ENCODE measurements around the gene GRP. TPM values are rescaled to one million over a fixed set of nuclear protein-coding genes. Genes with fewer than 3 reads are reported as not detected.

Gene GRP
- total and polyA plus RNA-seq, 2 of the 4 experiments (the other 2 are of a cell fraction): not detected

GRCh38 chr18:59264121-59264571 is 44.2 kb downstream of the GRP start:
- Histone ChIP-seq H3K14ac (replicated peaks; ENCODE audit: low read depth, low read length) (no peak overlapping the region), H3K36me3 (ENCODE audit: control insufficient read depth, insufficient read depth, low read length) (no peaks in the 10 kb centered on the region), H2AFZ (replicated peaks; ENCODE audit: low read length, poor library complexity) (no peak overlapping the region), H2BK120ac (ENCODE audit: low read depth, low read length) (no peak overlapping the region), H3K27me3 (ENCODE audit: control insufficient read depth, insufficient read depth, low read length) (peaks cover 63% of the 10 kb centered on the region), H2BK20ac (ENCODE audit: low read depth, low read length) (no peak overlapping the region), H3K23ac (ENCODE audit: low read depth, low read length) (no peak overlapping the region), H3K4me1 (ENCODE audit: control insufficient read depth, insufficient read depth, low read length) (no peaks in the 10 kb centered on the region), H4K20me1 (ENCODE audit: insufficient read depth, low read length) (no peaks in the 10 kb centered on the region; the same call in 1 of the 2 replicates), H3K4me2 (ENCODE audit: low read depth, low read length) (no peak overlapping the region), H4K5ac (ENCODE audit: low read depth, low read length) (no peak overlapping the region), H3K4ac (ENCODE audit: low read depth, low read length) (no peak overlapping the region), H2BK5ac (ENCODE audit: low read depth, low read length, poor library complexity, severe bottlenecking) (no peak overlapping the region), H3K9me1 (ENCODE audit: insufficient read depth, low read length) (no peaks in the 10 kb centered on the region), H3K18ac (ENCODE audit: low read depth, low read length) (no peak overlapping the region), H4K91ac (ENCODE audit: insufficient read depth, low read depth, low read length) (no peak overlapping the region), H4K8ac (ENCODE audit: low read depth in 2 of 2, low read length in 2 of 2) (no peak overlapping the region), H2BK15ac (ENCODE audit: low read depth, low read length) (no peak overlapping the region), H3K9me3 (ENCODE audit: control insufficient read depth, insufficient read depth, low read length) (peaks cover 12% of the 10 kb centered on the region; the same call in 1 of the 2 replicates), H3K79me1 (ENCODE audit: low read depth in 1 of 2, low read length in 2 of 2) (no peaks in the 10 kb centered on the region), H2AK5ac (ENCODE audit: low read depth, low read length) (no peak overlapping the region), H3K27ac (ENCODE audit: insufficient read depth, low read length) (no peak overlapping the region), H3K9ac (ENCODE audit: low read depth, low read length) (no peak overlapping the region), H2AK9ac (replicated peaks; ENCODE audit: low read depth, low read length, poor library complexity) (no peak overlapping the region), H3K56ac (ENCODE audit: extremely low read depth, insufficient read depth, low read length) (no peak overlapping the region), H3K4me3 (ENCODE audit: insufficient read depth, low read depth, low read length) (no peak overlapping the region)
- no peak for TF ChIP-seq USF2 (IDR thresholded peaks at IDR 0.05; ENCODE audit: low read depth, low read length)
- TF ChIP-seq MAFK (IDR thresholded peaks at IDR 0.05; ENCODE audit: low read depth, low read length): no peak
- TF ChIP-seq MAZ (IDR thresholded peaks at IDR 0.05; ENCODE audit: borderline replicate concordance, low read depth, low read length): no peak
- TF ChIP-seq ELK1 (IDR thresholded peaks at IDR 0.05; ENCODE audit: borderline replicate concordance, low read depth, low read length): no peak
- ChIA-PET CTCF (interaction anchor here (1.3 to 1.5 kb wide), 2 partner anchors 15 to 44 kb away, joined by 5 read pairs; no protein-coding TSS in a partner anchor), POLR2A (ENCODE audit: unreplicated experiment) (no interaction called here)
- dilution Hi-C loops (cut with HindIII; ENCODE audit: low sequenced_read_pairs, unreplicated experiment): no loop called here
- no TSS peak for BruUV-seq (replicated peaks)
- DNase-seq: no peak
- in situ Hi-C loops (cut with MboI; ENCODE audit: low sequenced_read_pairs): no loop called here
- ATAC-seq (ENCODE audit: low read depth): no peak; the same call in 1 of the 2 replicates
- intact Hi-C loops (cut with micrococcal nuclease): no loop called here
- 2% methylated on average over 7 of the region's 17 CpGs; no CpG with 5 or more reads in 1 of the 2 experiments for WGBS, 2 experiments (ENCODE audit: extremely low coverage in 2 of 2, insufficient read length in 1 of 2)
